Stimulated activated CD4-positive, alpha-beta T cell treated with anti-CD3 and anti-CD28 coated beads, Interleukin-4, amount 100 ng/mL, for 4 hours (primary cell): Measurements from ENCODE around the gene NUDT21.
"Not testable (repeated sequence)": the region's sequence is repeated elsewhere in the genome, so short reads cannot be mapped to it uniquely, and the experiment has no call there.

Experiments
- DNase-seq, 2 experiments: peaks; one replicate each; pipeline ENCODE4 v3.0.0-alpha.2; 2020

Gene NUDT21

DNA sequence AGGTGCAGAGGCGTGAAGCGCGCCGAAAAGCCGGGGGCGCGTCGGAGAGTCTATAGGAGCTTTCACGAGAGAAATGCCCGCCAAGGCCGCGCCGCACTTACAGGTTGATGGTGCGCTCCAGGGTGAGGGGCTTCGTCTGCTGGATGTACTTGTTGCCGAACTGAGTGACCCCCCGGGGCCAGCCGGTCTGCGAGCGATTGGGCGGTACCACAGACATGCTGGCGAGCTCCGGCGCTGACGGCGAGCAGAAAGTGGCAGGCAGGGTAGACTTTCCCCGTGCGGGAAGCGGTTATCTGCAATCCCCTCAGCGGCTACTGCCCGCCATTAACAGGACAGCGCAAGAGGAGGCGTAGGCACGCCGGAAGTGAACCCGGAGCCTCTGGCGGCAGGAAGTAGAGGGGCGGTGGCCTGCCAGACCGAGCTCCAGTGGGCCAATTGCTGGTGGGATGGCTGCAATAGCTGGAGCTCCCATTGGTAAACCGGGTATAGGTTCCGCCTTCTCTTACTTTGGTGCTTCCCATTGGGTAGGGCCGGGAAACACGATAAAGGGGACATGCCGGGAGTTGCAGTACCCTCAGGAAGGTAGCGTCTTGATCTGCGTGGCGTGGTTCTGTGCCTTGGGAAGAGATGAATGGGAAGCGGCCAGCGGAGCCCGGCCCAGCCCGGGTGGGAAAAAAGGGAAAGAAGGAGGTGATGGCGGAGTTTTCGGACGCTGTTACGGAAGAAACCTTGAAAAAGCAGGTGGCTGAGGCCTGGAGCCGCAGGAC lies at the start of gene NUDT21, which contains the start of gene OGFOD1:
TSS of gene NUDT21 (minus strand) at position 347 of the 767 bp plus-strand sequence. CDS start at position 217, 130 bp downstream.
TSS of gene OGFOD1 (plus strand) at position 569 of the 767 bp plus-strand sequence. CDS start at position 628, 59 bp downstream.
- peak; percentile 82 to 93 for DNase-seq

DNA sequence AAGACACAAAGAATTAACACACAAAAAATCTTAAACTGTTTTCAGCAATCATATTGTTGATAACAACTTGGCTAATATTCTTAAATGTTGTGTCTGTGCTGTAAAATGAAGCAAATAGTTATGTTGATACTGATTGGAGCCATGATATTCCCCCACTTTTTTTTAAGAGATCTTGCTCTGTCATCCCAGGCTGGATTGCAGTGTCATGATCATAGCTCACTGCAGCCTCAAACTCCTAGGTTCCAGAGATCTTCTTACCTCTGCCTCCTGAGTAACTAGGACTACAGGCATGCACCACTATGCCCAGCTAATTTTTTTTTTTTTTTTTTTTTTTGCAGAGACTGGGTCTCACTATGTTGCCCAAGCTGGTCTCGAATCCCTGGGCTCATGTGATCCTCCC lies 42.7 kb upstream of the NUDT21 start:
- DNase-seq = no peak

DNA sequence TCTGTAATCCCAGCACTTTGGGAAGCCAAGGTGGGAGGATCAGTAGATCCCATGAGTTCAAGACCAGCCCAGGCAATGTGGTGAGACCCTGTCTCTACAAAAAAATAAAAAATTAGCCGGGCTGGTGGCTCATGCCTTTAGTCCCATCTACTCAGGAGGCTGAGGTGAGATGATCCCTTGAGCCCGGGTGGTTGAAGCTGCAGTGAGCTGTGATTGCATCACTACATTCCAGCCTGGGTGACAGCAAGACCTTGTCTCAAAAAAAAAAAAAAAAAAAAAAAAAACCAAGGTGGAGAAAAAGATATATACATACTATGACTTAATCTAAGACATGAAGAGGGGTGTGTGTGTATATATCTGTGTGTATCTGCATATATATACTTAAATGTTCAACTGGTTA lies 42.0 kb upstream of the NUDT21 start:
- no peak for DNase-seq

DNA sequence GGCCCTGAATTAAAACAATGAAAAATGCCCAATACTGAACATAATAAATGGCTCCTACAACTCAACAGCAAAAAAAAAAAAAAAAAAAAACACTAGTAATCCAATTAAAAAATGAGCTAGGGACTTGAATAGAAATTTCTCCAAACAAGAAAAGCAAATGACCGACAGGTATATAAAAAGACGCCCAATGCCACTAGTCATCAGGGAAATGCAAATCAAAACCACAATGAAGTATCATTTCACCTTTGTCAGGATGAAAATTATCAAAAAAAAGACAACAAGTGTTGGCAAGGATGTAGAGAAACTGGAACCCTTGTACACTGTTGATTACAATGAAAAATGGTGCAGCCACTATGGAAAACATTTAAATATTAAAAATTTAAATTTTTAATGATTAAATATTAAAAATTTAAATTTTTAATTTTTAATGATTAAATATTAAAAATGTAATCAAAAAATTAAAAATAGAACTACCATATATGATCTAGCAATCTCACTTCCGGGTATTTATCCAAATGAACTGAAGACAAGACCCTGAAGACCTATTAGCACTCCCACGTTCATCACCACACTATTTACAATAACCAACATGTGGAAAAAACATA lies 40.6 kb upstream of the NUDT21 start:
- no peak for DNase-seq

DNA sequence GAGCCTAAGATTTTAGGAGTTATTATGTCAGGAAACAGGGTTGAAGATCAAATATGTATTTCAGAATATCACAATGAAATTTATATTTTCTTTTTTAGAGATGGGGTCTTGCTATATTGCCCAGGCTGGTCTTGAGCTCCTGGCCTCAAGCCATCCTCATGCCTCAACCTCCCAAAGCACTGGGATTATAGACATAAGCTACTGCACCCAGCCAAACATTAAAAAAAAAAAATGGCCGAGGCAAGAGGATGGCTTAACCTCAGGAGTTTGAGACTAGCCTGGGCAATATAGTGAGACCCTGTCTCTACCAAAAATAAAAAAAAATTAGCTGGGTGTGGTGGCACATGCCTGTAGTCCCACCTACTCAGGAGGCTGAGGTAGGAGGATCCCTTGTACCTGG lies 37.7 kb upstream of the NUDT21 start:
- DNase-seq = not testable (repeated sequence)

DNA sequence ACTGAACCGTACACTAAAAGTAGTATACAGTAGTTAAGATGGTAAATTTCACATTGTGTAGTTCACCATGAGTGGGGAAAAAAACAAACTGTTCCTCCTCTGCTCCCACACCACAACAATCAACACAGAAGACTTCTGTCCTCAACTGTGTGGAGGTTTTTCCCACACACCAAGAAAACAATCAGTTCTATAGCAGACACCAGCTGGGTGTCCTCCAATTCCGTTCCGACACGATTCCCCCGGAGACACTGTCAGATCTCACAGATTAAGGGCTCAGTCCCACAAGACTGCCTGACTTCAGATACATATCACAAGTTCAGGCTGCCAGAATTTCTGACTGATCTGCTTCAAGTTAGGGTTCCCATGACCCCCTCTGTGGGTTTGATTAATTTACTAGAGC lies 36.9 kb upstream of the NUDT21 start:
- DNase-seq = no peak

DNA sequence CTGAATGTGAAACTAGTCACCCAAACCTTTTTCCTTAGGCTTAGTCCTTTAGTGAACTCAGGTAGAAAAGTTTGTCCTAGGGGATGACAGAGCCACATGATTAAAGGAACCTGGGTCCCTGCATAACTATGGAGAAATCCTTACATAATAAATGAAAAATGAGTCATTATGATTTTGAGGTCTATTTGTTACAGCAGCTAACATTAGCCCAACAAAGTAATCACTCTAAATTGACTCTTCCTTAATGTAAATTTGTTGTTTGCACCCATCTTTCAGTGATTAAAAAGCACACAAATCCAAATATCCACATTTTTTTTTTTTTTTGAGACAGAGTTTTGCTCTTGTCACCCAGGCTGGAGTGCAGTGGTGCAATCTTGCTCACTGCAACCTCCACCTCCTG lies 32.3 kb upstream of the NUDT21 start:
- no peak for DNase-seq

DNA sequence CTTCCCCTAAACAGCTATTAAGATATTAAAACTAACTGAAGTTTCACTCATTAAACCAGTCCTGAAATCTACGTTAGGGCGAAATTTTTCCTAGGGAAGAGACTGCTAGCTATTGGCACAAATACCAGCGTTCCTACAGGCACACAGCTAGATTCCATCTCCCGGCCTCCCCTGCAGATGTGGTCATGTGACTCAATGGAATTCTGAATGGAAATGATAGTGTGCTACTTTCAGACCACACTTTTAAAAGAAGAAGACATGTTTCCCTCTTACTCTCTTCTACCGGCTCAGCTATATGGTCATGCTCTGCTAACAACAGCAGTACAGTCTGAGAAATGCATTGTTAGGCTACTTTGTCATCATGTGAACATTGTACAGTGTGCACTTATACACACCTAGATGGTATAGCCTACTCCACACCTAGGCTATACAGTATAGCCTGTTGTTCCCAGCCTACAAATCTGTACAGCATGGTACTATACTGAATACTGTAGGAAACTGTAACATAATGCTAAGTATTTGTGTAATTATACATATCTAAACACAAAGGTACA lies 31.6 kb upstream of the NUDT21 start:
- DNase-seq = no peak

DNA sequence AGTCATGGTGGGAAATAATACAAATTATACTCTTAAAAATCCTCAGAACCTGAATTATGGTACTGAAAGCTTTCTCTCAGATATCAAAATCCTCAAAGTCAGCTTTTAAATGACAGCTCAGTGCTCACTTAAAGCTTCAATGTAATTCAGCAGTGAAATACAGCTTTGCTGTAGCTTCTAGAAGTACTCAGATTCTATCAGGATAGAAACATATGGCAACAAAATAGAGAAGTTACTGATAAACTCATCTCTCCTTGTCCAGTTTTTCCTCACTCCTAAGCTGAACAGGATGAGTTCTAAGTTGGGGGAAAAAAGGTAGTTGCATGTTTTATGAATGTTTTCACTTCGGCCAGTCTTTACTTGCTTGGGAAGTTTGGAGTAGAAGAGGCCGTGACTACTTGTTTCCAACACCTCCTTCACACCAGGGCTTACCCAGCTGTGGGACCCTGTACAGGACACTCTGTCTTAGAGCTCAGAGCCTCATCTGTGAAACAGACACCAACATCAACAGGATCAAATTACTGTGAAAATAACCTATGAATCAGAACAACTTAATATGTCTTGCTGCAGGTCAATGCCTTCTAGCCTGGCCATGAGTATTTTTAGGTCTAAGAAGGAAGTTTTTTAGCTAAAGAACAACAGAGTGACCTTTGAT lies 30.5 kb upstream of the NUDT21 start:
- no peak for DNase-seq

DNA sequence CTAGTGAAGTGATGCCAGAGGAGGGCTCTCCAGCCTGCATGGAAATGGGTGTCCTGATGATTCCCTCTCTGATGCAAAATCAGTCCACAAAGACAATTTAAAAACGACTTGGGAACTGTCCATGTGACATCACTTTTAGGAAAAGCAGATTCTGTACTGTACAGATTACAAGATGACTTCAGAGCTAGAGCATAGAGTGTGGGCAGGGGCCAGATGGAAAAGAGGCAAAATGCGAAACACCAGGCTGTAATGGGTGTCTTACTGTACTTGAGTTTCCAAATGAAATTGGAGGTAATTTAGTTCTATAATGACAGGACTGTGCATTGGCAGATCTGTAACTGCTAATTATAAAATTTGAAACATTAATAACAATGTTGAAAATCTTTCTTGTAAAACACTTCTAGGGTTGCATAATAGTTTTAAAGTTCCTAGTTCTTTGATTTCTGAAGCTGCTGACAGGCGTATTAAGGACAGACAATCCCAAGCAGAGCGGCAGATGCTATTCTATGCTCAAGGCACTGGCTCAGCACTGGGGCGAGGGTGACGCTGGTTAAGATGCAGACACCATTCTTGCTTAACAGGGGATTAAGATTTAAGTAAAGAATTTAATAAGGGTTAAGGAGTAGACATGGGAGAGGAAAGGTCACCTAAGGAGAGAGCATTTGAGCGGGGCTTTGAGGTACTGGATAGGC lies 29.8 kb upstream of the NUDT21 start:
- no peak for DNase-seq

DNA sequence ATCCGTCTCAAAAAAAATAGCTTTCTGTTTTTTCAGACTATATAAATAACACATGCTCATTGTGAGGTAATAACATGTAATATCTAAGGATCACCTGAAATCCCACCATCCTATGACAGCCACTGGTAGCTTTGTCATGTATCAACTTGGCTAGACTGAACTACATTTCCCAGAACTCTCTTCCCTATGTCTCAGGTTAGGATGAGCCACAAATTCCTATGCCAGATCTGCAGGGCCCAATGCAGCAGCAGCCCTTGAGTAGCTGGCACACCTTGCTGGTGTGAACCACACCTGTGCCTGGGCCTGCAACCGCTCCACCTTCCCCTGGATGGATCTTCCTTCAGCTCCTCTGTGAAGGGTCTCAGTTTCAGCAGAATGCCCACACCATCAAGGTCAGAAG lies 28.3 kb upstream of the NUDT21 start:
- DNase-seq = no peak

DNA sequence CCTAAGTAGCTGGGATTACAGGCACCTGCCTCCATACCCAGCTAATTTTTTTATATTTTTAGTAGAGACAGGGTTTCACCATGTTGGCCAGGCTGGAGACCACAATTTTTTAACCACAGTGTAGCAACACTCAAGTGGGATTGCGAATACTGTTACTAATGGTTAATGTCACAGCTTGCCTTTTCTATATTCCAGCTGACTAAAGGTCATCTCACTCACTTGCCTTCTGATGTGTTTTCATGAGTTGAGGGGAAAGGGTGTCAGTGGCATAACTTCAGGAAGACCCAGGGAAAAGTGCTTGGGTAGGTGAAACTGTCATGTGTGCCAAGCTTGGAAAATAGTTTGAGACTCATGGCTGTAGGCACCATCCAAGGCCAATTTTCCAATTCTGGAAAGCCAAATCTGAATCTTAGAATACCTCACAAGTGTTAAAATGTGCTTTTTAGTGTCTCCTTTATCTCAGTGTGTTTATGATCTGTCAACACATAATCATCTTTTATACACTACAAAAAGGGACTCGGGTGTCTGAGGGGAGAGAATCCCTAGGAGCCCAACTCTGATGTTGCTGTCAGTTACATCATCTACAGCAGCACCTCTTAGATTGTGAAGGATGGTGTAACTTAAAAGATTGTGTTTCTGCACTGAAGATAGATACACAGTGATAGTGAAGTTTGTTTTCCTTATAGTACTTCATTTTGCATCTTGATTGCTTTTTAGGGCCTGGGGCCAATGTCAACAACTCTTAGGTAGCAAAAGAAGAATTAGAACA lies 27.3 kb upstream of the NUDT21 start:
- no peak for DNase-seq

DNA sequence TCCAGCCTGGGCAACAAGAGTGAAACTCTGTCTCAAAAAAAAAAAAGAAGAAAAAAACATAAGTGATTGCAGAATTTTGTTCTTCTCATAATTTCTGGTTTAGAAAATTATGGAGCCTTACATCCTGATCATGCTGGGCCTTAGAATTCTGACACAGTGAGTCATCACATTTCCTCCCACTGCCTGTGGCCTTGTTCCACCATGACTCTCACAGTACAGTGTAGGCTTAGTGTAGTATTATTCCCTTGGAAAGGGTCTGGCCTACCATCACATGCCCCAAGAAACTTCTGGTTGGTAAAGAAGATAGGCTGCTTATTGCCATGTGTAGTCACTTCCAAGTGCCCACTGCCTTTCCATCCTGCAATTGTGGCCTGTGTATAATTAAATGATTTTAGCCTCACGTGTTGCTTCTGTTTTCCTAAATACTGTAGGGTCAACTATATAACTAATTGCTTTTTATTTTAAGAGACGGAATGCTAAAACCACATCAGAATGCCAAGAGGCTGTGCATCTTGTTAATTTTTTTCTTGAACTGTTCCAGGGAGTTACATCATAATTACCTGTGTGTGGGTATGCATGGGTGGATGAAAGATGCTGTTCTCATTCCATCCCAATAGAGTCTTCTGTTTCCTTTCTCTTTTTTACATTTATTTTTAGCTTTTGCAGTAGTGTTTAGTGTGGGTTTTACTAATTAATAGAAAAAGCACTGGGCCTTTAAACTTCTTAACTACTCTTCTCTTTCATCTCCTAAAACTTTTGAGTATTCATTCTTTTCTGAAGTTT lies 26.2 kb upstream of the NUDT21 start:
- DNase-seq = peak in 1 of 2 experiments; percentile 31

DNA sequence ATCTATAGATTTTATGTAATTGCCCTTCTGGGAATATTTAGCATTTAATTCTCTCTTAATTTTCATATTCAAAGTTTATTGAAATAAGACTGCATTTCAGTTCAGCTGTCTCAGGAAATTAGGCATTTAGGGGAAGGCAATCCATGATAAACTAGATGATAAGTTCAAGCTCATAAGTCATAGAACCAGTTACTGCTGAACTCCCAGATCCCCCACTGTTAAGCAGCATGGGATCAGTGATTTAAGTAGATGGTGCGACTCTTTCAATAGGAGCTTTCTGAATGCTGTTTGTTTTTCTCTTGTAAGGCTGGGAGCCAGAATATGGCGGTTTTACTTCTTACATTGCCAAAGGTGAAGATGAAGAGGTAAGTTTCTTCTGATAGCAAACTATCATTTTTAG lies 24.1 kb upstream of the NUDT21 start:
- DNase-seq = no peak

DNA sequence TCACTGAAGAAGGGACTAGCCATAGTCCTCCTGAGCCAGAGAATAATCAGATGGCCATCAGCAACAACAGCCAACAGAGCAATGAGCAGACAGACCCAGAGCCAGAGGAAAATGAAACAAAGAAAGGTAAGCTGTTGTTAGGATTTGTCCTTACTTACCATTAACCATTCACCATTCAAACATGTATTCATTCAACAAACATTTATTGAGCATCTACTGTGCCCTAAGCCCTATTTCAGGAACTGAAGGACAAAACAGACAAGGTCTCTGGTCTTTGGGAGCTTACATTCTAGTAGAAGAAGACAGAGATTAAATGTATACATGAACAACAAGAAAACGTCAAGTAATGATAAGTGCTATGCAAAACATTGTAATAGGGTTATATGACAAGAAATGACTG lies 19.5 kb upstream of the NUDT21 start:
- DNase-seq = no peak

DNA sequence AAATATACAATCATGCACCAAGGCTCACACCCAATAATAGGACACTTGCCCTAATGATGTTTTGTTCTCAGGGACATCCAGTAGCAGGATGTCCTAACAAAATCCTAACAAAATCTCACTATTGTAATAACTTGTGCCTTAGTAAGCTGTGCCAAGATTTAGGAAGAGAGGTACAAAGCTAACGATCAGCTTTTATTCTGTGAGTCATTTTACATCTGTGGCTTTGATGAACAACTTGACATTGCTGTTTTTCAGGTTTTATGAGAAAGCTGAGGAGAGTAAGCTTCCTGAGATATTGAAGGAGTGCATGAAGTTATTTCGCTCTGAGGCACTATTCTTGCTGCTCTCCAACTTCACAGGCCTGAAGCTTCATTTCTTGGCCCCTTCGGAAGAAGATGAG lies 19.1 kb upstream of the NUDT21 start:
- DNase-seq = no peak

DNA sequence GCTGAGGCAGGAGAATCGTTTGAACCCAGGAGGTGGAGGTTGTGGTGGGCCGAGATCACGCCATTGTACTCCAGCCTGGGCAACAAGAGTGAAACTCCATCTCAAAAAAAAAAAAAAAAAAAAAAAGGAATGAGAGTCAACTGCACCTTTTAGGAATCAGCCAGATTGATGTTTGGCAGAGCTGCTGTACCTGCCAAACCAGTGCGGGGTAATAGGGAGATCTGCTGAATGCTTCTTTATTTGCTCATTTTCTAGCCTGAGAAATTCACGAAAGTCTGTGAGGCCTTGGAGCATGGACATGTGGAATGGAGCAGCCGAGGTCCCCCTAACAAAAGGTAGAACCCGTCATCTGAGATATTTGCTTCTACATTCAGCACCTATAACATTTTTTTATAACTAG lies 18.6 kb upstream of the NUDT21 start:
- DNase-seq = no peak

DNA sequence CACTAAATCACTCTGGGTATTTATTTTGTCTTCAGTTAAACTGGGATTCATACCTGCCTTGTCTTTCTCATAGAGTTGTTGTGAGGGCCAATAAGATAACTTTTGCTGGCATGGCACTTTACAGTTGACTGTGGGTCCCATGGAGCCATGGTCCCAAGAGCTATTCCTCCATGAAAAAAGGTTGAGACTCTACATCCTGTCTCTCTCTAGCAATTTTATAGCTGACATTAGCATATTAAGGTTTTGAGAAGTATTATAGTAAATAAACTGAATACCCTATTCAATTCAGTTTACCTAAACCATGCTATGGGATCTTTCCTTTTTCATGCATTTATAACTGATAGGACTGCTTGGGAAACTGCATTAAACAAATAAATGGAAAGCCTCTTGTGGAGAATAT lies 17.7 kb upstream of the NUDT21 start:
- DNase-seq = no peak

DNA sequence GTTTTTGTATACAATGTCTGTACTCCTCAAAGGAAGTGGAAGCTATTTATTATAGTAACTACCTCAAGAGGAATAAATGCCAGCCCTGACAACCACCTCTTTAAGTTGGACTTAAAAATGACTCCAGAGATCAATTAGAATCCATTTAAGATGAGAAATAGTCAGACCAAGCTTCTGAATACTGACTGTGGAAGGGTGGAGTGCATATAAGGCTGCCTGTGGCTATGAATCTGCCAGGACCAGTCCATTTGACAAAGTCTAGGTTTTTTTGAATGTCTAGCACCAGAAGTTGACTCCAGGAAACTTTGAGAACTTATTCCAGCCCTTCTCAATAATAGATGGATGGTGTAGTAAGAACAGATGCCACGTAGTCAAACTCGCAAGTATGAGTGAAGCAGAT lies 15.2 kb upstream of the NUDT21 start:
- no peak for DNase-seq

DNA sequence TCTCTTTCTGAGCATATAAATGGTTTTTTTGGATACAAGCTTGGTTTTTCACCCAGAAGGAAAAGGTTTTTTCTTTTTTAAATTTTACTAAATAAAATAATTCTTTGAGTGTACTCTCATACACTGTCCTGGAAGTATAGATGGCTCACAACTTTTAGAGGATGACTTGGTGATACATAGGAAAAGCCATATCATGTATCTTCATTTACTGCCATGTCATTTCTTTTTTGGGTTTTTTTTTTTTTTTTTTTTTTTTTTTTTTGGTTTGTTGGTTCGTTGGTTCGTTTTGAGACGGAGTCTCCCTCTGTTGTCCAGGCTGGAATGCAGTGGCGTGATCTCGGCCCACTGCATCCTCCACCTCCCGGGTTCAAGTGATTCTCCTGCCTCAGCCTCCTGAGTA lies 12.0 kb upstream of the NUDT21 start:
- no peak for DNase-seq

DNA sequence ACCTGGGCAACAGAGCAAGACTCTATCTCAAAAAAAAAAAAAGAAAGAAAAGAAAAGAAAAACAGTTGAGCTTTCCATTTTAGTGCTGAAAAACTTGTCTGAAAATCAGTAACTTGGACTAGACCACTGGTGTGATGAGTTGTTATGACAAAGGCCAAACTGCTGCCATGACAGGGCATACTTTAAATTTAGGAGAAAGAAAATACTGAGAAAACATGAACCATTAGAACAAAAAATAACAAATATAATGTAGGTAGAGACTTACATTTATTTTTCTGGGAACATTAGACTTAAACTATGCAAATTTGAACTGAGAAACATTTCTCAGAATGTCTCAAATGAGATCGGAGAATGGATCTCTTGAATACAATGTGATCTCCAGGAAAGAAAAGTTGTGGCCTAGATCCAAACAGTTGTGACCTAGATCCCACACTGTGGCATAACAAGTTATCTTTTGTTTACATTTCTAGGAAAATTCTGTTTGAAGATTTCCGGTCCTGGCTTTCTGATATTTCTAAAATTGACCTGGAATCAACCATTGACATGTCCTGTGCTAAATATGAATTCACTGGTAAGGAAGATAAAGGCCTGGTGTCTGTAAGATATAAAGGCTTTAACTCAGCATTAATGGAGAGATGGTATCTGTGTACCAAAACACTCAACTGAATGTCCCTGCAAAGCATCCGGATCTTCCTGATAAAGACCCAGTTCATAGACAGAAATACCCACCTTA lies 11.1 kb upstream of the NUDT21 start:
- no peak for DNase-seq
